Activated naive CD4-positive, alpha-beta T cell treated with anti-CD3 and anti-CD28 coated beads, Interleukin-2, amount 10 ng/mL, durations not matched to agents 7 days and 5 days (primary cell): Measurements from ENCODE around the gene TAF11.
"Not testable (repeated sequence)": the region's sequence is repeated elsewhere in the genome, so short reads cannot be mapped to it uniquely, and the experiment has no call there.

Source experiments
- CTCF ChIA-PET: fragments of 350-600 bp; sonication (Branson Sonifier 250); formaldehyde crosslinking; loops from one replicate; lab custom pipeline; 2021; ENCODE audit warnings: antibody characterized with exemption; lab: Charles Lee
- DNase-seq: peaks from one replicate; pipeline ENCODE4 v3.0.0-alpha.2; 2020
- H3K27ac Mint-ChIP-seq: one replicate; pipeline ENCODE4 v1.8.0; 2021; ENCODE audit warnings: mild to moderate bottlenecking, moderate library complexity, mixed read lengths
- H3K27me3 Mint-ChIP-seq: one replicate; pipeline ENCODE4 v1.8.0; 2021; ENCODE audit warnings: mild to moderate bottlenecking, mixed read lengths
- H3K36me3 Mint-ChIP-seq: one replicate; pipeline ENCODE4 v1.8.0; 2021; ENCODE audit warnings: mixed read lengths
- H3K4me1 Mint-ChIP-seq: one replicate; pipeline ENCODE4 v1.8.0; 2021; ENCODE audit warnings: mixed read lengths
- H3K4me3 Mint-ChIP-seq: one replicate; pipeline ENCODE4 v1.8.0; 2021; ENCODE audit warnings: mild to moderate bottlenecking, moderate library complexity, mixed read lengths
- H3K9me3 Mint-ChIP-seq: one replicate; pipeline ENCODE4 v1.8.0; 2021; ENCODE audit warnings: mixed read lengths

TAF11 gene

GRCh38 chr6:34916348-34916967 is 28.6 kb upstream of the TAF11 start:
- H3K9me3 Mint-ChIP-seq, result no peaks in the 10 kb centered on the region
- peaks cover 27% of the 10 kb centered on the region for H3K4me1 Mint-ChIP-seq
- DNase-seq, result no peak
- no peak overlapping the region for H3K27ac Mint-ChIP-seq
- CTCF ChIA-PET, result no interaction called here
- peaks cover 53% of the 10 kb centered on the region for H3K27me3 Mint-ChIP-seq
- H3K4me3 Mint-ChIP-seq, result no peak overlapping the region
- H3K36me3 Mint-ChIP-seq, result peaks cover 5% of the 10 kb centered on the region

DNA sequence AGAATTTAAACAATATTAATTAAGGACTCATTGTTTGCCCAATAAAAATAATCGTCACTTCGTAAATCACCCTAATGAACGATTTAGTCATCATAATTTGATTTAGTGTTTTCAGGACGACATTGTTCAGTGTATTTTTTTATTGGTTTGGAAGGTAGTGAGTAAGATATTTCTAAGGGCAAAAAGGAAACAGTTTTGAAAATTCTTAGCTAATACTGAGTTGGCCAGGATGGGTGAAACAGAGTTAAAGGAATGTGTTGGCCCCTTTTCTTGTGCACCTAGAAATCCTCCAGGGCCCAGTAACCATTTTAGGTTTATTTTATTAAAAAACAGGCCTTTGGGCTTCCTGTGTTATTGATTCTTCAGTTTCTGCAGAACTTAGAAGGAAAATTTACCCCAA is 26.5 kb upstream of the TAF11 start:
- no peak for DNase-seq
- no peaks in the 10 kb centered on the region for H3K9me3 Mint-ChIP-seq
- H3K4me3 Mint-ChIP-seq, result no peak overlapping the region
- H3K4me1 Mint-ChIP-seq, result peaks cover 28% of the 10 kb centered on the region
- H3K27ac Mint-ChIP-seq, result peak overlapping the region; percentile 16
- peaks cover 64% of the 10 kb centered on the region for H3K27me3 Mint-ChIP-seq
- peaks cover 4% of the 10 kb centered on the region for H3K36me3 Mint-ChIP-seq
- CTCF ChIA-PET, result interaction anchor here (1.2 kb wide), 1 partner anchor 135 kb away, joined by 3 read pairs; no protein-coding TSS in a partner anchor

DNA sequence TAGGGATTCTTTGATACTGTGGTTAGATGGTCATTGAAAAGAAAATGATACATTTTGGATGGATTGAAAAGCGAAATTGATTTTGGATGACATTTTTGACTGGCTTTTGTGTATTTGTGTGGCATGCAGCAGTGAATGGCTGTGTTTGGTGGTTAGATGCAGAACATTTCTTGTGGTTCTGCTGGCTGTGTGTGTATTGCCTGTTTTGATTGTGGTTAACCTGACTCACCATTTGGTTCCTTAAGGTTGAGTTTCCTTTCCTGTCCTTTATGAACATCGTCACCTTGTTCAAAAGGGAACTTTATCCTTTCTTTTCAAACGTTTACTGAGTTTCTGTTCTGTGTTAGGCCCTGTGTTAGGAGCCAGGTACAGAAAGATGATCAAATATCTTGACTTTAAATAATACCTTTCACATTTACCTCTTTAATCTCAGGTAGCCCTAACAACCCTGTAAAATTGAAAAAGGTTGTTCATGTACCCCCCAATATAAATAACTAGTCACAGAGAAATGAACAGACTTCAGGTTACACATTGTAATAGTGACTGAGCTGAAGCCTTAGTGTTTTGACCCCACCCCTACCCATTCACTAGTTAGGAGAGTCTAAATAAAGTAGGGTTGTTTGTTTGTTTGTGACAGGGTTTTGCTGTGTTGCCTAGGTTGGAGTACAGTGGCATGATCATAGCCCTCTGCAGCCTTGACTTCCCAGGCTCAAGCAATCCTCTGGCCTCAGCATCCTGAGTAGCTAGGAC is 25.0 kb upstream of the TAF11 start:
- H3K27ac Mint-ChIP-seq, result peak overlapping the region; percentile 50
- peaks cover 32% of the 10 kb centered on the region for H3K4me1 Mint-ChIP-seq
- H3K36me3 Mint-ChIP-seq, result peaks cover 1% of the 10 kb centered on the region
- H3K27me3 Mint-ChIP-seq, result peaks cover 75% of the 10 kb centered on the region
- CTCF ChIA-PET, result no interaction called here
- no peaks in the 10 kb centered on the region for H3K9me3 Mint-ChIP-seq
- H3K4me3 Mint-ChIP-seq, result peak overlapping the region; percentile 8
- peak; percentile 62 for DNase-seq

- no peak overlapping the region for H3K4me3 Mint-ChIP-seq
- H3K4me1 Mint-ChIP-seq, result peaks cover 34% of the 10 kb centered on the region
- H3K27ac Mint-ChIP-seq, result no peak overlapping the region
- no peaks in the 10 kb centered on the region for H3K9me3 Mint-ChIP-seq
- H3K36me3 Mint-ChIP-seq, result no peaks in the 10 kb centered on the region
- no peak for DNase-seq
- H3K27me3 Mint-ChIP-seq, result peaks cover 73% of the 10 kb centered on the region
- CTCF ChIA-PET, result no interaction called here
These were observed 24.0 kb upstream of the TAF11 start for GRCh38 chr6:34911822-34912221.

GRCh38 chr6:34909320-34909883 is 21.6 kb upstream of the TAF11 start:
- H3K27me3 Mint-ChIP-seq, result peaks cover 76% of the 10 kb centered on the region
- H3K9me3 Mint-ChIP-seq, result no peaks in the 10 kb centered on the region
- no peak overlapping the region for H3K4me3 Mint-ChIP-seq
- H3K4me1 Mint-ChIP-seq, result peaks cover 50% of the 10 kb centered on the region
- CTCF ChIA-PET, result no interaction called here
- peaks cover 1% of the 10 kb centered on the region for H3K36me3 Mint-ChIP-seq
- DNase-seq, result no peak
- H3K27ac Mint-ChIP-seq, result no peak overlapping the region

DNA sequence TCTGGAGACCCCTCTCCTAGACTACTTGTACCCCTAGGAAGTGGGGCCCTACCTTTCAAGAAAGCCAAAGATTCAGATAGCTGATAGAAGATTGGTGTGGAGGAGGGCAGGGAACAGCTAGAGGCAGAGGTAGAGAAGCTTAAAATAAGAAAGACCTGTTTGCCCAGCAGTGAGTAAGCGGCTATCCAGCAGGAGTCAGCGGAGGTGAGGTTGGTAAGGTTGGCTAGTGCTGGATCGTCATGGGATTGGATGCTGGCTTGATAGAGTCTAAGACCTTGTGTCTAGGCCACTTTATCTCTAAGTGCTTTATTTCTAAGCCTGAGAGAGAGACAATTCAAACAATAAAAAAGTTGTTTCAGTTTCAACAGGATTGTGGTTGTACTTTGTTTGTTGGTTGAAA is 20.4 kb upstream of the TAF11 start:
- Mint-ChIP-seq H3K27ac (no peak overlapping the region), H3K4me3 (no peak overlapping the region), H3K4me1 (peaks cover 42% of the 10 kb centered on the region), H3K9me3 (no peaks in the 10 kb centered on the region), H3K36me3 (peaks cover 1% of the 10 kb centered on the region), H3K27me3 (peaks cover 69% of the 10 kb centered on the region)
- no peak for DNase-seq
- CTCF ChIA-PET, result no interaction called here

- no peaks in the 10 kb centered on the region for H3K9me3 Mint-ChIP-seq
- H3K36me3 Mint-ChIP-seq, result peaks cover 1% of the 10 kb centered on the region
- DNase-seq, result no peak
- peaks cover 66% of the 10 kb centered on the region for H3K27me3 Mint-ChIP-seq
- peaks cover 28% of the 10 kb centered on the region for H3K4me1 Mint-ChIP-seq
- CTCF ChIA-PET, result no interaction called here
- H3K27ac Mint-ChIP-seq, result no peak overlapping the region
- no peak overlapping the region for H3K4me3 Mint-ChIP-seq
These were observed 19.0 kb upstream of the TAF11 start for GRCh38 chr6:34906826-34907225.

GRCh38 chr6:34904990-34905613 is 17.3 kb upstream of the TAF11 start:
- Mint-ChIP-seq H3K27ac (no peak overlapping the region), H3K4me3 (no peak overlapping the region), H3K27me3 (peaks cover 50% of the 10 kb centered on the region), H3K9me3 (no peaks in the 10 kb centered on the region), H3K36me3 (peaks cover 1% of the 10 kb centered on the region), H3K4me1 (peaks cover 23% of the 10 kb centered on the region)
- DNase-seq, result no peak
- CTCF ChIA-PET, result no interaction called here

DNA sequence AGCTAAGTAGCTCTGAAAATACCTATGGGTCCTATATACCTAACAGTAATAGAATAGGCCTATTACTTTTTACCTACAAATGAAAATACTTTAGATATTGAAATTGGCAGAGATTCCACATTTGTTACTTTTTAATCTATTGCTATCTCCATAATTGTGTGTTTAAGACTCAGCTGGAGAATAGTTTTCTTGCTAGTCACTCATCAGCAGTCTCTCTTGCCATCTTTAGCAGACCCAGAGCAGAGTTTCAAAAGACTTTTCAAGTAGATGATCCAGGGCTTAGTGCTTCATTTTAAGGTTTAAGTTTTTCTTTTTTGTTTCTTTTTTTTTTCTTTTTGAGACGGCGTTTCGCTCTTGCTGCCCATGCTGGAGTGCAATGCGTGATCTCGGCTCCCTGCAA is 14.1 kb upstream of the TAF11 start:
- CTCF ChIA-PET, result no interaction called here
- DNase-seq, result no peak
- no peak overlapping the region for H3K27ac Mint-ChIP-seq
- H3K9me3 Mint-ChIP-seq, result no peaks in the 10 kb centered on the region
- H3K4me1 Mint-ChIP-seq, result peaks cover 17% of the 10 kb centered on the region
- H3K27me3 Mint-ChIP-seq, result peaks cover 23% of the 10 kb centered on the region
- H3K4me3 Mint-ChIP-seq, result no peak overlapping the region
- peaks cover 1% of the 10 kb centered on the region for H3K36me3 Mint-ChIP-seq

DNA sequence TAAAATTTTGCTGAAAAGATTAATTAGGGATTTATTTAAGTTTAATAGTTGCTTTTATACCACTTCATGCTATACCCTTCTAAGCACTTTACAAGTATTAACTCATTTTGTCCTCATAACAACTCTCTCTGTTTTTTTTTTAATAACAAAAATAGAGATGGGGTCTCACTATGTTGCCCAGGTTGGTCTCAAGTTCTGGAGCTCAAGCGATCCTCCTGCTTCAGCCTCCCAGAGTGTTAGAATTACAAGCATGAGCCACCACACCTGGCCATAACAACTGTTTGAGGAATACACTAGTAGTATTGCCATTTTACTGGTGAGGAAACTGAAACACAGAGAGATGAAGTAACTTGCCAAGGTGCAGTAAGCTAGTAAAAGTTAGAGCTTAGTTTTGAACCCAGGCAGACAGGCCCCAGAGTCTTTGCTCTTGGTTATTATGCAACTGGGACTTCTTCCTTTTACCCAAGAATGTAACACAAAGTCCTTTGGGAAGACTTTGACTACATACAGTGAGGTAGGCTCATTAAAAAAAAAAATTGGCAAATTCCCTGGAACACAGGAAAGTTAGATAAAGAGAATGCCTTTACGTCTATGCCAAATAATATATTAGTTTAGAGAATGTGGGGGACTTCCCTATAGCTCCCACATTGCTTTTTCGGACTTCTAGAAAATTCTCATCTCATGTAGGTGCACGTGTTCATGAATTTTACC is 12.6 kb upstream of the TAF11 start:
- peaks cover 8% of the 10 kb centered on the region for H3K27me3 Mint-ChIP-seq
- H3K36me3 Mint-ChIP-seq, result peaks cover 1% of the 10 kb centered on the region
- DNase-seq, result no peak
- H3K27ac Mint-ChIP-seq, result no peak overlapping the region
- H3K9me3 Mint-ChIP-seq, result no peaks in the 10 kb centered on the region
- peaks cover 11% of the 10 kb centered on the region for H3K4me1 Mint-ChIP-seq
- CTCF ChIA-PET, result interaction anchor here (0.6 kb wide), 1 partner anchor 66 kb away, joined by 3 read pairs; no protein-coding TSS in a partner anchor
- H3K4me3 Mint-ChIP-seq, result no peak overlapping the region

GRCh38 chr6:34899748-34900147 is 11.9 kb upstream of the TAF11 start:
- H3K27me3 Mint-ChIP-seq, H3K9me3 Mint-ChIP-seq, DNase-seq, H3K27ac Mint-ChIP-seq, H3K36me3 Mint-ChIP-seq, H3K4me1 Mint-ChIP-seq, H3K4me3 Mint-ChIP-seq: not testable (repeated sequence)
- CTCF ChIA-PET, result interaction anchor here (1.4 kb wide), 1 partner anchor 11 kb away, joined by 3 read pairs; no protein-coding TSS in a partner anchor

DNA sequence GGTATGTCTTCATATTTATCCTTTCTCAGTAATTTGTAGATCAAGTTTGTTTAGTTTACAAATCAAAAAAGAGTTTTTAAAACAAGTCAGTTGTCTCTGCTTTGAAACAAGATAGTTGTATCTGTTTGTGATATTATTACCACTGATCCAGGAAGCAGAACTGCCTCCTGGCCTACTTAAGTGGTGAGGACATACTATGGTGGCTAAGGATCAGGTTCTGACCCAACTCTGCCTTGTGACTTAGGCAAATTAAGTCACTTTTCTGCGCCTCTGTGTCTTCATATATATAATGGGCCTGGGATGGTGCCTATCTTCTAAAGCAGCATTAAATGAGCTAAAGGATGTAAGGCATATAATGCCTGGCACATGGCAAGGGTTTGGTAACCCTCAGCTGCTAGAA is 9.9 kb upstream of the TAF11 start:
- Mint-ChIP-seq H3K9me3 (no peaks in the 10 kb centered on the region), H3K27me3 (no peaks in the 10 kb centered on the region), H3K36me3 (no peaks in the 10 kb centered on the region), H3K27ac (no peak overlapping the region), H3K4me3 (no peak overlapping the region), H3K4me1 (no peaks in the 10 kb centered on the region)
- DNase-seq, result no peak
- CTCF ChIA-PET, result no interaction called here

DNA sequence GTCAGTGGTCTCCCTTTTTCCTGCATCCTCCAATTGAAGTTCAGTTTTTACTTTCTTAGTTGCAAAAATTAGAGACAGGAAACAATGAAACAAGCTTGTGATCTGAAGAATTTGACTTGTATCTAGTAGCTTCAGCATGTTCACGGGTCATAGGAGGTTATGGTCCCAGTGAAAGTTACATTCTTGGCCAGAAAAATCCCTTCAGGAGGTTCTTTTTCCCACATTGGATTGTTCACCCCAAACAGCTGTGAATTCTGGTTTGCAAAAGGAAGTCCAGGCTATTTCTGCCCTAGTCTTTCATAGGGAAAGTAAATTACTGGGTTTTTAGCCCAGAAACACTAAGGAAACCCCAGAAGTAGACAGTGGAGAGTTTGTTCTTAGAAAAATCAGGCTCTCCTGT is 9.3 kb upstream of the TAF11 start:
- H3K36me3 Mint-ChIP-seq, result no peaks in the 10 kb centered on the region
- no peaks in the 10 kb centered on the region for H3K27me3 Mint-ChIP-seq
- no peak for DNase-seq
- H3K9me3 Mint-ChIP-seq, result no peaks in the 10 kb centered on the region
- CTCF ChIA-PET, result no interaction called here
- H3K4me1 Mint-ChIP-seq, result no peaks in the 10 kb centered on the region
- no peak overlapping the region for H3K27ac Mint-ChIP-seq
- H3K4me3 Mint-ChIP-seq, result no peak overlapping the region

DNA sequence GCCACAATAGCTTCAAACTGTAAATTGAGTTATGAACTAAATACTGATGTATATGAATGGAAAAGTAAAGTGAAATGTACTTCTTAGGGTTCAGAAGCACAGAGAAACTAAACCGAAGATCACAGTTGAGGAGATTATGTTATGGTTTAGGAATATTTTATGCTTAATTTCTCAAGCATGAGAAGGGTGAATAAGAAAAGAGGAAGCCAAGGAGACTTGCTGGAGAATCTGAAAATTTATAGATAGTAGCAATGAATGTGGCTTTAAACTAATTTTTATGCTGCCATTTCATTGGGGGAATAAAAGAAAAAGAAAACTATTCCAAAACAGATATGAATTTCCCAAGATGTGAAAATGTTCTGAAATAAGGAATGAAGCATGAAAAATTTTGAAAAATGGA is 6.9 kb upstream of the TAF11 start:
- H3K4me3 Mint-ChIP-seq, result no peak overlapping the region
- no peaks in the 10 kb centered on the region for H3K9me3 Mint-ChIP-seq
- H3K27ac Mint-ChIP-seq, result no peak overlapping the region
- DNase-seq, result no peak
- CTCF ChIA-PET, result no interaction called here
- peaks cover 17% of the 10 kb centered on the region for H3K4me1 Mint-ChIP-seq
- peaks cover 14% of the 10 kb centered on the region for H3K27me3 Mint-ChIP-seq
- H3K36me3 Mint-ChIP-seq, result no peaks in the 10 kb centered on the region
